A549 (cell line): Measurements from ENCODE around the gene PID1. TPM values are rescaled to one million over a fixed set of nuclear protein-coding genes. Genes with fewer than 3 reads are reported as not detected.

Experiments
- ATAC-seq, 2 experiments: fragments of 200-7000 bp in 1 of 2; fragments of >200 bp in 1 of 2; cut with Nextera tagmentation in 1 of 2; cut with Tn5 transposase in 1 of 2; 3 replicates each; pipeline versions ENCODE4 v1.8.0 to v1.9.1; 2018 to 2020; ENCODE audit warnings: mild to moderate bottlenecking in 1 of 2, moderate library complexity in 1 of 2
- CTCF ChIA-PET: fragments of 300-600 bp; sonication (Branson Sonifier 250); formaldehyde crosslinking; extraction: SDS; loops from one replicate; lab custom pipeline; 2021; ENCODE audit warnings: antibody characterized with exemption, inconsistent platforms; lab: Yijun Ruan, JAX
- POLR2A ChIA-PET: fragments of 350-600 bp; formaldehyde crosslinking; extraction: SDS; loops from one replicate; lab custom pipeline; 2021; ENCODE audit warnings: antibody characterized with exemption, inconsistent platforms; lab: Yijun Ruan, JAX
- DNase-seq, 2 experiments: peaks; one replicate each; pipeline versions ENCODE4 v3.0.0 to v3.0.0-alpha.2; 2011 to 2016; ENCODE audit warnings: low read depth in 1 of 2, low spot score in 1 of 2
- FAIRE-seq: peaks from 2 replicates; lab custom pipeline; 2011; peaks lifted over from hg19 to GRCh38; lab: Jason Lieb, UNC
- H3K27ac ChIP-seq, 2 experiments: fragments of >200 bp; sonication (Bioruptor Twin); formaldehyde crosslinking; 3 replicates each; pipeline ENCODE4 v1.5.1; 2016 to 2017
- H3K4me1 ChIP-seq: fragments of >200 bp; sonication (Bioruptor Twin); formaldehyde crosslinking; 3 replicates; pipeline ENCODE4 v1.6.1; 2016
- H3K4me2 ChIP-seq: fragments of >200 bp; sonication (Bioruptor Twin); formaldehyde crosslinking; 3 replicates; pipeline ENCODE4 v1.6.1; 2016
- H3K4me3 ChIP-seq: fragments of >200 bp; sonication (Bioruptor Twin); formaldehyde crosslinking; 3 replicates; pipeline ENCODE4 v1.5.1; 2016
- H3K9me3 ChIP-seq: fragments of >200 bp; sonication (Bioruptor Twin); formaldehyde crosslinking; 3 replicates; pipeline ENCODE4 v1.6.1; 2016
- CHD4 ChIP-seq: fragments of 200-600 bp; sonication (generic); IDR thresholded peaks from 2 replicates; pipeline ENCODE4 v1.6.1; 2016; ENCODE audit warnings: antibody characterized with exemption, mild to moderate bottlenecking, borderline replicate concordance
- EHF ChIP-seq: fragments of 250-450 bp; sonication (Bioruptor Pico); IDR thresholded peaks from 2 replicates; pipeline ENCODE4 v1.5.0; 2020; ENCODE audit warnings: mild to moderate bottlenecking
- FOSB ChIP-seq: fragments of 250-450 bp; sonication (Bioruptor Pico); IDR thresholded peaks from 2 replicates; pipeline ENCODE4 v1.5.0; 2020; ENCODE audit warnings: mild to moderate bottlenecking, moderate library complexity
- FOSL2 ChIP-seq, 2 experiments: fragments of 450-650 bp in 1 of 2; fragments of >200 bp in 1 of 2; sonication (Bioruptor Twin) in 1 of 2; formaldehyde crosslinking; IDR thresholded peaks; 2 replicates each; pipeline versions ENCODE4 v1.5.0 to v1.6.1; 2016 to 2020; ENCODE audit warnings: mild to moderate bottlenecking in 1 of 2, moderate library complexity in 1 of 2
- HDAC2 ChIP-seq: fragments of 200-600 bp; sonication (generic); IDR thresholded peaks from 2 replicates; pipeline ENCODE4 v1.6.1; 2016
- MAFK ChIP-seq: fragments of 450-650 bp; IDR thresholded peaks from 2 replicates; pipeline ENCODE4 v1.6.1; 2014; ENCODE audit not compliant: partially characterized antibody
- MAZ ChIP-seq: fragments of 150-350 bp; IDR thresholded peaks from 2 replicates; pipeline ENCODE4 v1.6.1; 2014; ENCODE audit warnings: antibody characterized with exemption, low read depth, low read length, borderline replicate concordance
- RFX5 ChIP-seq: fragments of 450-650 bp; IDR thresholded peaks from 2 replicates; pipeline ENCODE4 v1.7.1; 2014; ENCODE audit warnings: antibody characterized with exemption, mild to moderate bottlenecking, moderate library complexity
- ZNF302 ChIP-seq: fragments of 250-450 bp; sonication (Bioruptor Pico); IDR thresholded peaks from 2 replicates; pipeline ENCODE4 v1.9.0; 2021; ENCODE audit warnings: inconsistent platforms, mild to moderate bottlenecking, moderate library complexity
- WGBS: methylation state at CpG from one replicate; pipeline ENCODE4 v1.1.6; 2017; ENCODE audit errors: missing lambda C conversion rate; 5-methylcytosine and 5-hydroxymethylcytosine counted together
- polyA plus RNA-seq, 4 experiments: library from polyadenylated mRNA; depleted of rRNA in 3 of 4; stranded (reverse); fragments of >200 nt; fragmentation: RNase III in 1 of 4; extraction: RNeasy Plus Mini Kit Qiagen cat#74134 plus additional on column Dnase treatment in 1 of 4; gene quantifications; 2 replicates in 3 of 4; 3 replicates in 1 of 4; pipeline ENCODE4 v1.2.3, GENCODE V29; 2011 to 2017
- TF ChIP-seq, protein P1 (sequence below): fragments of >200 bp; sonication (Bioruptor Twin); formaldehyde crosslinking; IDR thresholded peaks from 3 replicates; pipeline ENCODE4 v1.5.1; 2016
- TF ChIP-seq, protein P2 (sequence below): fragments of 200-600 bp; sonication (generic); IDR thresholded peaks from 2 replicates; pipeline ENCODE4 v1.6.1; 2016; ENCODE audit warnings: antibody characterized with exemption, mild to moderate bottlenecking, moderate library complexity
- TF ChIP-seq, protein P3 (sequence below): IDR thresholded peaks from 2 replicates; pipeline ENCODE4 v1.6.1; 2012

The PID1 gene
- polyA plus RNA-seq, 2 of the 4 experiments (the other 2 are of a cell fraction) = 0.75 to 2.7 TPM

DNA sequence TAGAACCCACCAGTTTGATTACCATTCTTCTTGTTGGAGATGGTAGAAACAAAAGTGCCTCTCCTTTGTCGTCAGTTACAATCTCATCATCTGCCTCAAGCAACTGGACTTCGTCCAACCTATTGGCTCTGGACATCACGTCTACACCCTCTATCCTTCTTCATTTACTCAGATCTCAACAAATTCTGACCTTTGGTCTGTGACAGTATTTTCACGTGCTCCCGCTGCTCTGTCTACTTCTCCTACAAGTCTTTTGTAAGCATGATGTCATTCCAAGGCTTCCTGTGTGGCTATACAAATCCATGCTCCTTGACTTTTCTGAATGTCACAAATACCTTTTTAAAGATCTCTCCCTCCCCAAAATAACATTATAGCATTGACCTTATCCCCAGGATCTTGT, 43.0 kb upstream of the PID1 start:
- DNase-seq = no peak
- Histone ChIP-seq H3K4me3 (no peak overlapping the region), H3K27ac (no peak overlapping the region), H3K4me2 (no peak overlapping the region), H3K9me3 (no peaks in the 10 kb centered on the region), H3K4me1 (no peaks in the 10 kb centered on the region)
- ATAC-seq = no peak
- ChIA-PET CTCF (no interaction called here), POLR2A (no interaction called here)
- WGBS = 42% methylated on average over 5 of the region's 5 CpGs
- TF ChIP-seq FOSB (CRISPR knock-in tag) = no peak
- FAIRE-seq = no peak

DNA sequence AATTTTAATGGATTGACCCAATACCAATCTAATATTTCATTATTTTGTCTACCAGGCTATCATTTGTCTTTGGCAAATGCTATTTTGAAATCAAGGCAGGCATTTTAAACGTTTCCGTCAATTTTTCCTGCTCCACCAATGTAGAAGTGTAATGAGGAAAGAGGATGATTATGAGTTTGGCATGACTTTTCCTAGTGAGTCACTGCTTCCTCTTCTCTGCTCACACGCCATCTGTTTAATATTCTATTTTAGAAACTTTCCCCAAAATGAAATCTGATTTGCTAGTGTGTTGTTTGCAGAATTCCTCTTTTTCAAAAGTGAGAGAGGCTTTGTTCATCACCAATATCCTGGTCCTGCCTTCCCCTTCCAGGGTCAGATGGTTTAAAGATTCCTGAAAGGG, 42.5 kb upstream of the PID1 start:
- TF ChIP-seq MAFK (no peak), RFX5 (no peak)
- TF ChIP-seq, protein P1, sequence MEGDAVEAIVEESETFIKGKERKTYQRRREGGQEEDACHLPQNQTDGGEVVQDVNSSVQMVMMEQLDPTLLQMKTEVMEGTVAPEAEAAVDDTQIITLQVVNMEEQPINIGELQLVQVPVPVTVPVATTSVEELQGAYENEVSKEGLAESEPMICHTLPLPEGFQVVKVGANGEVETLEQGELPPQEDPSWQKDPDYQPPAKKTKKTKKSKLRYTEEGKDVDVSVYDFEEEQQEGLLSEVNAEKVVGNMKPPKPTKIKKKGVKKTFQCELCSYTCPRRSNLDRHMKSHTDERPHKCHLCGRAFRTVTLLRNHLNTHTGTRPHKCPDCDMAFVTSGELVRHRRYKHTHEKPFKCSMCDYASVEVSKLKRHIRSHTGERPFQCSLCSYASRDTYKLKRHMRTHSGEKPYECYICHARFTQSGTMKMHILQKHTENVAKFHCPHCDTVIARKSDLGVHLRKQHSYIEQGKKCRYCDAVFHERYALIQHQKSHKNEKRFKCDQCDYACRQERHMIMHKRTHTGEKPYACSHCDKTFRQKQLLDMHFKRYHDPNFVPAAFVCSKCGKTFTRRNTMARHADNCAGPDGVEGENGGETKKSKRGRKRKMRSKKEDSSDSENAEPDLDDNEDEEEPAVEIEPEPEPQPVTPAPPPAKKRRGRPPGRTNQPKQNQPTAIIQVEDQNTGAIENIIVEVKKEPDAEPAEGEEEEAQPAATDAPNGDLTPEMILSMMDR = no peak
- no peak overlapping the region for H3K27ac ChIP-seq
- H3K4me1 ChIP-seq = no peaks in the 10 kb centered on the region
- no peaks in the 10 kb centered on the region for H3K9me3 ChIP-seq
- no peak for ATAC-seq
- no peak for FAIRE-seq
- H3K4me2 ChIP-seq = no peak overlapping the region
- H3K4me3 ChIP-seq = no peak overlapping the region
- POLR2A ChIA-PET = no interaction called here
- WGBS = 48% methylated on average over 3 of the region's 3 CpGs
- CTCF ChIA-PET = no interaction called here
- DNase-seq = no peak

DNA sequence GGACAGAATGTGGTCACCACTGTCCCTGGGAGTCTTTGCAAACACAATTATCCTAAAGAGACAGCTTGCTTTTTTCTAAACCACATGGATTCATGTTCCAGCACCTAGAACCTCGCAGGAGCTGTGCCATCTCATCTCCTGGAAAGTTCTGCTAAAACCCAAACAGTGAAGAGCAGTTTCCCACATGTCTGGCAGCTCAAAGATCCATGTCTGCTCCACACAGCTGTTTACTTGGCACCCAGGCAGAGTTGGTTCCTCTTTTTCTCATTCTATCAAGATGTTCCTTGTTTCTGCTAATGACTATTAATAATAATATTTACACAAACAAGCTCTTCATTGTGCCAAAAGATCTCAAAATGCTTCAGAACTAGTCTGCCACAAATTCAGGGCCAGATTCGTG, 30.1 kb upstream of the PID1 start:
- no peak overlapping the region for H3K27ac ChIP-seq
- ATAC-seq (no peak), FAIRE-seq (no peak), DNase-seq (no peak)
- WGBS = 0% methylated on average over 2 of the region's 2 CpGs
- H3K4me1 ChIP-seq = no peaks in the 10 kb centered on the region
- no peak overlapping the region for H3K4me2 ChIP-seq
- ChIA-PET CTCF (no interaction called here), POLR2A (no interaction called here)
- no peak overlapping the region for H3K4me3 ChIP-seq
- H3K9me3 ChIP-seq = no peaks in the 10 kb centered on the region
- TF ChIP-seq, protein P2, sequence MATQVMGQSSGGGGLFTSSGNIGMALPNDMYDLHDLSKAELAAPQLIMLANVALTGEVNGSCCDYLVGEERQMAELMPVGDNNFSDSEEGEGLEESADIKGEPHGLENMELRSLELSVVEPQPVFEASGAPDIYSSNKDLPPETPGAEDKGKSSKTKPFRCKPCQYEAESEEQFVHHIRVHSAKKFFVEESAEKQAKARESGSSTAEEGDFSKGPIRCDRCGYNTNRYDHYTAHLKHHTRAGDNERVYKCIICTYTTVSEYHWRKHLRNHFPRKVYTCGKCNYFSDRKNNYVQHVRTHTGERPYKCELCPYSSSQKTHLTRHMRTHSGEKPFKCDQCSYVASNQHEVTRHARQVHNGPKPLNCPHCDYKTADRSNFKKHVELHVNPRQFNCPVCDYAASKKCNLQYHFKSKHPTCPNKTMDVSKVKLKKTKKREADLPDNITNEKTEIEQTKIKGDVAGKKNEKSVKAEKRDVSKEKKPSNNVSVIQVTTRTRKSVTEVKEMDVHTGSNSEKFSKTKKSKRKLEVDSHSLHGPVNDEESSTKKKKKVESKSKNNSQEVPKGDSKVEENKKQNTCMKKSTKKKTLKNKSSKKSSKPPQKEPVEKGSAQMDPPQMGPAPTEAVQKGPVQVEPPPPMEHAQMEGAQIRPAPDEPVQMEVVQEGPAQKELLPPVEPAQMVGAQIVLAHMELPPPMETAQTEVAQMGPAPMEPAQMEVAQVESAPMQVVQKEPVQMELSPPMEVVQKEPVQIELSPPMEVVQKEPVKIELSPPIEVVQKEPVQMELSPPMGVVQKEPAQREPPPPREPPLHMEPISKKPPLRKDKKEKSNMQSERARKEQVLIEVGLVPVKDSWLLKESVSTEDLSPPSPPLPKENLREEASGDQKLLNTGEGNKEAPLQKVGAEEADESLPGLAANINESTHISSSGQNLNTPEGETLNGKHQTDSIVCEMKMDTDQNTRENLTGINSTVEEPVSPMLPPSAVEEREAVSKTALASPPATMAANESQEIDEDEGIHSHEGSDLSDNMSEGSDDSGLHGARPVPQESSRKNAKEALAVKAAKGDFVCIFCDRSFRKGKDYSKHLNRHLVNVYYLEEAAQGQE = no peak
- TF ChIP-seq FOSB (CRISPR knock-in tag) (no peak), MAZ (no peak), ZNF302 (CRISPR knock-in tag) (no peak)

DNA sequence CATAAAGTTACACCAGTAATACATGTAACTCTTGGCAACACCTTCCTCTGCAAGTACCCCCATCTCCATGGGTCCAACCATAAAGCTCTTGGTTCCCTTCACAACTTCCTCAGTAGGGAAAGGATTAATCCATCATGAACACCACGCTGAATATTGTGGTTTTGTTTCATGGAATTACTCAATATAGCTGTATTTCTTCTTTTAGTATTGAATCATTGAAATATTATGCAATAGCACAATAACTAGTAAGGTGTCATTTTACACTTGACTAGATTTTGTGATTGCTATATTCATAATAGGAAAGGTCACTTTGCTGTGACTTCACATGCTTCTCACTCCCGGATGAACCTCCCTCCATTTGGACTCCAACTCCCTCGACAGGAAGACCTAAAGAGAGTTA, 29.7 kb upstream of the PID1 start:
- TF ChIP-seq EHF (CRISPR knock-in tag) = no peak
- no peak overlapping the region for H3K4me2 ChIP-seq
- ATAC-seq (no peak), FAIRE-seq (no peak), DNase-seq (no peak)
- WGBS = 19% methylated on average over 3 of the region's 3 CpGs
- no peak overlapping the region for H3K4me3 ChIP-seq
- H3K9me3 ChIP-seq = no peaks in the 10 kb centered on the region
- H3K4me1 ChIP-seq = no peaks in the 10 kb centered on the region
- POLR2A ChIA-PET = no interaction called here
- CTCF ChIA-PET = no interaction called here
- H3K27ac ChIP-seq = no peak overlapping the region

DNA sequence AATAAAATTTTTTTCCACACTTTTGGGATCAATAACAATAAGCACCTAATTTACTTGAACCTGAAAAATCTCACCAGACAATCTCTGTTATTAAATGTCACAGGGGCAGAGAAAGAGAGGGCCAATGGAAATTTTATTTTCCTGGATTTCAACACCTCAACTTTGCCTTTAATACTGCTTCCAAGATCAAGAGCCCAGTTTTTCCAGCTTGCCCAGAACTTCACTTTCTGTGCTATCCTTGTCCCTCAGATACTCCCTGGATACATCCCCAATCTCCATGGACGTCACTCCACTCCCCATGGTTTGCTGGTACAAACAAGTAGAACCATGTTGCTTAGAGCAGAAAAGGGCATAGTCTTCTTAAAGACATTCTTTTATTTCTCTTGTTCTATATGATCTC, 29.3 kb upstream of the PID1 start:
- ChIA-PET CTCF (no interaction called here), POLR2A (no interaction called here)
- Histone ChIP-seq H3K4me2 (no peak overlapping the region), H3K27ac (no peak overlapping the region), H3K9me3 (no peaks in the 10 kb centered on the region), H3K4me1 (no peaks in the 10 kb centered on the region), H3K4me3 (no peak overlapping the region)
- FAIRE-seq (no peak), DNase-seq (no peak), ATAC-seq (no peak)
- WGBS = 21% methylated on average over 1 of the region's 1 CpG
- TF ChIP-seq CHD4 (no peak), HDAC2 (no peak), MAZ (no peak), FOSL2 (IDR thresholded peaks at IDR 0.05) (no peak), FOSL2 (CRISPR knock-in tag; IDR thresholded peaks at IDR 0.05) (no peak)
- TF ChIP-seq, protein P3, sequence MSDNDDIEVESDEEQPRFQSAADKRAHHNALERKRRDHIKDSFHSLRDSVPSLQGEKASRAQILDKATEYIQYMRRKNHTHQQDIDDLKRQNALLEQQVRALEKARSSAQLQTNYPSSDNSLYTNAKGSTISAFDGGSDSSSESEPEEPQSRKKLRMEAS = no peak
